Astrocyte of the cerebellum (primary cell): Measurements from ENCODE around the gene C1orf56.
A peak's percentile ranks its signal among the peaks of the same experiment; 100 is the strongest.

Source experiments
- DNase-seq: peaks from one replicate; pipeline ENCODE4 v3.0.0-alpha.2; 2011; ENCODE audit warnings: low read depth
- H3K4me3 ChIP-seq: 2 replicates; pipeline ENCODE4 v1.5.1; 2011; ENCODE audit warnings: mild to moderate bottlenecking, low read depth, low read length, moderate library complexity
- CTCF ChIP-seq: IDR thresholded peaks from 2 replicates; pipeline ENCODE4 v1.5.1; 2012; ENCODE audit warnings: low read length, low read depth, moderate library complexity, mild to moderate bottlenecking; ENCODE audit errors: missing control alignments
- in situ Hi-C: cut with HindIII; loops from 2 replicates; pipeline ENCODE4 v1.10.0; 2017; ENCODE audit warnings: low sequenced_read_pairs

C1orf56 gene

GRCh38 chr1:151002051-151002450 is 45.5 kb upstream of the C1orf56 start:
- H3K4me3 ChIP-seq, result no peak overlapping the region
- in situ Hi-C loops, result no loop called here
- no peak for TF ChIP-seq CTCF
- DNase-seq, result no peak

- no peak for DNase-seq
- H3K4me3 ChIP-seq, result no peak overlapping the region
- in situ Hi-C loops, result no loop called here
- TF ChIP-seq CTCF, result no peak
Measured at GRCh38 chr1:151002611-151003010, 44.9 kb upstream of the C1orf56 start.

- in situ Hi-C loops, result no loop called here
- peak overlapping the region; percentile 9 for H3K4me3 ChIP-seq
- DNase-seq, result no peak
- TF ChIP-seq CTCF, result no peak
Measured at GRCh38 chr1:151003180-151003579, 44.4 kb upstream of the C1orf56 start.

GRCh38 chr1:151005729-151006319 is 41.7 kb upstream of the C1orf56 start:
- in situ Hi-C loops, result no loop called here
- peak overlapping the region; percentile 58 for H3K4me3 ChIP-seq
- DNase-seq, result no peak
- TF ChIP-seq CTCF, result no peak

GRCh38 chr1:151006327-151007052 is 41.1 kb upstream of the C1orf56 start, which contains the start of gene MINDY1:
Gene MINDY1 (minus strand): TSS chr1:151006902. CDS start chr1:151002617, 4,285 bp downstream.
- peak; percentile 78 for DNase-seq
- H3K4me3 ChIP-seq, result peak within 1 kb of the TSS; percentile 58
- in situ Hi-C loops, result no loop called here
- peak; percentile 75 for TF ChIP-seq CTCF

- in situ Hi-C loops, result no loop called here
- H3K4me3 ChIP-seq, result peak overlapping the region; percentile 92
- no peak for DNase-seq
- no peak for TF ChIP-seq CTCF
Measured at GRCh38 chr1:151007853-151008243, 39.7 kb upstream of the C1orf56 start.
